Fibroblast of lung (primary cell): ENCODE results near the gene DPM2. TPM values are rescaled to one million over a fixed set of nuclear protein-coding genes. Genes with fewer than 3 reads are reported as not detected.

Experiments
- DNase-seq, 2 donors: peaks; one replicate each; pipeline versions ENCODE4 v3.0.0 to v3.0.0-alpha.2; 2010; ENCODE audit warnings: low read depth in 2 of 2
- H2AFZ ChIP-seq: 2 replicates; pipeline ENCODE4 v1.5.1; 2012; ENCODE audit warnings: low read length, control low read depth, inconsistent platforms
- H3K27ac ChIP-seq: 2 replicates; pipeline ENCODE4 v1.5.1; 2011; ENCODE audit warnings: low read length, control low read depth; ENCODE audit not compliant: insufficient read depth
- H3K27me3 ChIP-seq: 2 replicates; pipeline ENCODE4 v1.5.1; 2011; ENCODE audit warnings: mild to moderate bottlenecking, low read length; ENCODE audit not compliant: control insufficient read depth, insufficient read depth
- H3K36me3 ChIP-seq: 2 replicates; pipeline ENCODE4 v1.5.1; 2011; ENCODE audit warnings: low read length; ENCODE audit not compliant: control insufficient read depth, insufficient read depth
- H3K4me1 ChIP-seq: 2 replicates; pipeline ENCODE4 v1.5.1; 2011; ENCODE audit warnings: low read length; ENCODE audit not compliant: control insufficient read depth, insufficient read depth; ENCODE audit errors: extremely low read depth
- H3K4me2 ChIP-seq: 2 replicates; pipeline ENCODE4 v1.5.1; 2011; ENCODE audit warnings: low read length, control low read depth; ENCODE audit not compliant: insufficient read depth; ENCODE audit errors: extremely low read depth
- H3K4me3 ChIP-seq, 4 experiments: fragments of 200-600 bp in 1 of 4; sonication (generic) in 1 of 4; replicated peaks in 1 of 4; 2 replicates each; pipeline ENCODE4 v1.5.1; 2011 to 2016; ENCODE audit warnings: low read length in 4 of 4, low read depth in 3 of 4, mild to moderate bottlenecking in 3 of 4, control low read depth in 2 of 4, inconsistent platforms in 1 of 4, mixed read lengths in 1 of 4; ENCODE audit not compliant: insufficient read depth in 1 of 4; ENCODE audit errors: control extremely low read depth in 1 of 4
- H3K79me2 ChIP-seq: 2 replicates; pipeline ENCODE4 v1.5.1; 2012; ENCODE audit warnings: mild to moderate bottlenecking, low read length, inconsistent platforms; ENCODE audit not compliant: control insufficient read depth, insufficient read depth
- H3K9ac ChIP-seq: 2 replicates; pipeline ENCODE4 v1.5.1; 2011; ENCODE audit warnings: mild to moderate bottlenecking, low read length, control low read depth; ENCODE audit not compliant: insufficient read depth
- H3K9me3 ChIP-seq: 2 replicates; pipeline ENCODE4 v1.5.1; 2012; ENCODE audit warnings: low read depth, low read length; ENCODE audit not compliant: control insufficient read depth, insufficient read depth
- H4K20me1 ChIP-seq: 2 replicates; pipeline ENCODE4 v1.5.1; 2011; ENCODE audit warnings: low read length; ENCODE audit not compliant: control insufficient read depth, insufficient read depth; ENCODE audit errors: extremely low read depth
- CTCF ChIP-seq, 2 donors: IDR thresholded peaks in 1 of 2; conservative IDR thresholded peaks in 1 of 2; 1 replicate in 1 of 2; 2 replicates in 1 of 2; pipeline ENCODE4 v1.5.1; 2011 to 2012; ENCODE audit warnings: low read length in 2 of 2, control low read depth in 1 of 2, inconsistent platforms in 1 of 2, low read depth in 1 of 2, mild to moderate bottlenecking in 1 of 2
- EZH2 ChIP-seq: IDR thresholded peaks from 2 replicates; pipeline ENCODE4 v1.5.1; 2012; ENCODE audit warnings: low read length, control low read depth, mild to moderate bottlenecking; ENCODE audit errors: missing control alignments
- polyA plus RNA-seq, 2 donors: library from polyadenylated mRNA; depleted of rRNA in 1 of 2; stranded (reverse) in 1 of 2; unstranded in 1 of 2; fragments of >200 nt; gene quantifications; 2 replicates each; pipeline ENCODE4 v1.2.1, GENCODE V29; 2011 to 2012; ENCODE audit warnings: missing spikeins in 1 of 2
- total RNA-seq: library from RNA; depleted of rRNA; stranded (reverse); fragments of >200 nt; gene quantifications from 2 replicates; pipeline ENCODE4 v1.2.1, GENCODE V29; 2014

Gene DPM2
- total and polyA plus RNA-seq, 2 donors (not counting 1 experiment from before 2014, with no cell fraction given): 11.7 to 24.1 TPM

GRCh38 chr9:127904561-127905003 lies 33.1 kb downstream of the DPM2 start:
- Histone ChIP-seq H3K9me3 (no peaks in the 10 kb centered on the region), H4K20me1 (no peaks in the 10 kb centered on the region), H3K4me1 (peaks cover 30% of the 10 kb centered on the region), H3K4me3 (no peak overlapping the region), H3K9ac (no peak overlapping the region), H3K27ac (no peak overlapping the region), H3K4me2 (no peak overlapping the region), H3K36me3 (peaks cover 3% of the 10 kb centered on the region), H3K79me2 (no peaks in the 10 kb centered on the region), H2AFZ (no peak overlapping the region), H3K27me3 (no peaks in the 10 kb centered on the region)
- no peak for TF ChIP-seq EZH2
- no peak for TF ChIP-seq CTCF (conservative IDR thresholded peaks at IDR 0.05 in 1 of 2, IDR thresholded peaks at IDR 0.05 in 1 of 2; ENCODE audit: low read depth in 1 of 2, low read length in 2 of 2)
- DNase-seq: no peak

GRCh38 chr9:127903557-127904475 lies 33.8 kb downstream of the DPM2 start:
- no peak overlapping the region for H3K4me2 ChIP-seq
- no peaks in the 10 kb centered on the region for H3K27me3 ChIP-seq
- H3K79me2 ChIP-seq: peaks cover 3% of the 10 kb centered on the region
- no peak for TF ChIP-seq EZH2
- TF ChIP-seq CTCF (conservative IDR thresholded peaks at IDR 0.05 in 1 of 2, IDR thresholded peaks at IDR 0.05 in 1 of 2; ENCODE audit: low read depth in 1 of 2, low read length in 2 of 2): no peak
- no peak for DNase-seq
- H4K20me1 ChIP-seq: no peaks in the 10 kb centered on the region
- H3K9ac ChIP-seq: no peak overlapping the region
- no peak overlapping the region for H2AFZ ChIP-seq
- peaks cover 2% of the 10 kb centered on the region for H3K36me3 ChIP-seq
- H3K4me3 ChIP-seq: no peak overlapping the region
- H3K27ac ChIP-seq: peak overlapping the region; percentile 50
- no peaks in the 10 kb centered on the region for H3K9me3 ChIP-seq
- H3K4me1 ChIP-seq: peaks cover 30% of the 10 kb centered on the region

- no peaks in the 10 kb centered on the region for H4K20me1 ChIP-seq
- H3K79me2 ChIP-seq: peaks cover 20% of the 10 kb centered on the region
- no peak within 1 kb of the TSS for H2AFZ ChIP-seq
- H3K9ac ChIP-seq: peak within 1 kb of the TSS; percentile 98
- peak within 1 kb of the TSS; percentile 80 for H3K4me2 ChIP-seq
- peaks cover 20% of the 10 kb centered on the region for H3K36me3 ChIP-seq
- no peaks in the 10 kb centered on the region for H3K27me3 ChIP-seq
- H3K9me3 ChIP-seq: no peaks in the 10 kb centered on the region
- peak within 1 kb of the TSS; percentile 98 for H3K27ac ChIP-seq
- peak; percentile 71 for DNase-seq
- peak within 1 kb of the TSS; percentile 74 to 91 (median 85) for H3K4me3 ChIP-seq
- peaks cover 30% of the 10 kb centered on the region for H3K4me1 ChIP-seq
- TF ChIP-seq CTCF (conservative IDR thresholded peaks at IDR 0.05 in 1 of 2, IDR thresholded peaks at IDR 0.05 in 1 of 2; ENCODE audit: low read depth in 1 of 2, low read length in 2 of 2) (no peak), EZH2 (no peak)
Observed at GRCh38 chr9:127899128-127899943, 38.3 kb downstream of the DPM2 start, which contains the start of gene ST6GALNAC6. ST6GALNAC6 (minus strand) TSS chr9:127899603; CDS start chr9:127897981, 1,622 bp downstream.
